GM10266 (cell line): ENCODE results near the gene SERPINA5.

Source experiments
- DNase-seq: peaks from one replicate; pipeline ENCODE4 v3.0.0; 2012; ENCODE audit errors: extremely low spot score
- TF ChIP-seq, protein P1 (sequence below): IDR thresholded peaks from 2 replicates; pipeline ENCODE4 v1.5.1; 2012; ENCODE audit warnings: mild to moderate bottlenecking, low read depth; ENCODE audit not compliant: control insufficient read depth, insufficient read depth; ENCODE audit errors: missing control alignments

SERPINA5 gene

DNA sequence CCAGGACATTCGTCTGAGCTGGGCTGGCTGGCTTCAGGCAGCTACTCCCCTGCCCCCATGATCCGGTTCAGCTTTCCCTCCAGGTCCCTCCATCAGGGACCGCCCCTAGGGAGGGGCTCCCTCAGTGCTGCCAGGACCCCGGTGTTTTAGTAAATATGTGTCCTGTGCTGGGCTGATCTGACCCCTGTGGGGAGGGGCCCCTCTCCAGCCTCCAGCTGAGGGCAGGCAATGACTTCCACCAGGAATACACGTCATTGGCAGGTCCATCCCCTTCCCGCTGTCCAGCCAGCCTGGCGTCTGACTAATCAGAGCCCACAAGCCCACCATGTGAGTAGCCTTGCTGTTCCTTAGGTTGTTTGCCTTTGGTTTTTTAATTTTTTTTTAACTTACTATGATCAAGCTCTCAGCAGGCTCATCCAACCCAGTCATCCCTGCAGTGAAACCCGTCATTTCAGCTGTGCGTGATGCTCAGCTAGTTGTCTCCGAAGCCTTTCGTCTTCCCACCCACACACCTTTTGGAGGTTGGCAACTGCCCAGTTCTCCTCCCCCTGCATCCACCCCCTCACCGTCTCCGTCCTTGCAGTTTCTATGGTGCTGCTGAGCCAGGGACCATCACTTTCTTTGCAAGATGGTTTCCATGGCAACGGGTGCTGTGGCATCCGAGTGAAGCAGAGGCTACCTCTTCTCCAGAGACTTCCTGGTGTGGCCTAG, 35.9 kb upstream of the SERPINA5 start:
- DNase-seq = no peak
- TF ChIP-seq, protein P1, sequence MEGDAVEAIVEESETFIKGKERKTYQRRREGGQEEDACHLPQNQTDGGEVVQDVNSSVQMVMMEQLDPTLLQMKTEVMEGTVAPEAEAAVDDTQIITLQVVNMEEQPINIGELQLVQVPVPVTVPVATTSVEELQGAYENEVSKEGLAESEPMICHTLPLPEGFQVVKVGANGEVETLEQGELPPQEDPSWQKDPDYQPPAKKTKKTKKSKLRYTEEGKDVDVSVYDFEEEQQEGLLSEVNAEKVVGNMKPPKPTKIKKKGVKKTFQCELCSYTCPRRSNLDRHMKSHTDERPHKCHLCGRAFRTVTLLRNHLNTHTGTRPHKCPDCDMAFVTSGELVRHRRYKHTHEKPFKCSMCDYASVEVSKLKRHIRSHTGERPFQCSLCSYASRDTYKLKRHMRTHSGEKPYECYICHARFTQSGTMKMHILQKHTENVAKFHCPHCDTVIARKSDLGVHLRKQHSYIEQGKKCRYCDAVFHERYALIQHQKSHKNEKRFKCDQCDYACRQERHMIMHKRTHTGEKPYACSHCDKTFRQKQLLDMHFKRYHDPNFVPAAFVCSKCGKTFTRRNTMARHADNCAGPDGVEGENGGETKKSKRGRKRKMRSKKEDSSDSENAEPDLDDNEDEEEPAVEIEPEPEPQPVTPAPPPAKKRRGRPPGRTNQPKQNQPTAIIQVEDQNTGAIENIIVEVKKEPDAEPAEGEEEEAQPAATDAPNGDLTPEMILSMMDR = no peak

DNA sequence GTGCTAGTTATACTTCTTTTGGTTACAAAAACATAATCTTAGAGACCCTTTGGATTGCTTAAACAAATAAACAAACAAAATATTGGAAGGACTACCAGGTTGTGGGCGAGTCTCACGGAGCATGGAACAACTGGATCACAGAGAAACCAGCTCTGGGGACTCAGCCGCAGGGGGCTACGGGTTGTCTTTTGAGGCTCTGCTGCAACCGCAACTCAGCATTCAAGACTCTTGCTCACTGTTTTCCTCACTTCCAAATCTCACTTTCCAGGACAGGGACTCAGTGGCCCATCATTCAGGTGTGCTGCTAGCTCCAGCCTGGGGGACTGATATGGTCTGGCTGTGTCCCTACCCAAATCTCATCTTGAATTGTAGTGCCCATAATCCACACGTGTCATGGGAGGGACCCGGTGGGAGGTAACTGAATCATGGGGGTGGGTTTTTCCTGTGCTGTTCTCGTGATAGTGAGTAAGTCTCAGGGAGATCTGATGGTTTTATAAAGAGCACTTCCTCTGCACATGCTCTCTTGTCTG, 34.0 kb upstream of the SERPINA5 start:
- TF ChIP-seq, protein P1 = no peak
- DNase-seq = no peak

DNA sequence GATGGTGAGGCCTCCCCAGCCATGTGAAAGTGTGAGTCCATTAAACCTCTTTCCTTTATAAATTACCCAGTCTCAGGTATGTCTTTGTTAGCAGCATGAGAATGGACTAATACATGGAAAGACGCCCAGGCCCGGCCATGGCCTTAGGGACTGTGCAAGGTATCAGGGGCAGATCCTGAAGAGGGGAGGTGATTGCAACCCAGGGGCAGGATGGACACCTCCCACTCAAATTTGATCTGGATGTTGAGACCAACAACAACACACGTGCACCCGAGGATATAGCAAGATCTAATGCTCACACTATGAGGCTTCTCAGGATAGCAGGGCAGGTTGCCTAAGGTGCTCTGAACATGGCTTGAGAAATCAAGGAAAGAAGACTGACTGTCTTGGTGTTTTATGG, 33.5 kb upstream of the SERPINA5 start:
- TF ChIP-seq, protein P1 = no peak
- no peak for DNase-seq

DNA sequence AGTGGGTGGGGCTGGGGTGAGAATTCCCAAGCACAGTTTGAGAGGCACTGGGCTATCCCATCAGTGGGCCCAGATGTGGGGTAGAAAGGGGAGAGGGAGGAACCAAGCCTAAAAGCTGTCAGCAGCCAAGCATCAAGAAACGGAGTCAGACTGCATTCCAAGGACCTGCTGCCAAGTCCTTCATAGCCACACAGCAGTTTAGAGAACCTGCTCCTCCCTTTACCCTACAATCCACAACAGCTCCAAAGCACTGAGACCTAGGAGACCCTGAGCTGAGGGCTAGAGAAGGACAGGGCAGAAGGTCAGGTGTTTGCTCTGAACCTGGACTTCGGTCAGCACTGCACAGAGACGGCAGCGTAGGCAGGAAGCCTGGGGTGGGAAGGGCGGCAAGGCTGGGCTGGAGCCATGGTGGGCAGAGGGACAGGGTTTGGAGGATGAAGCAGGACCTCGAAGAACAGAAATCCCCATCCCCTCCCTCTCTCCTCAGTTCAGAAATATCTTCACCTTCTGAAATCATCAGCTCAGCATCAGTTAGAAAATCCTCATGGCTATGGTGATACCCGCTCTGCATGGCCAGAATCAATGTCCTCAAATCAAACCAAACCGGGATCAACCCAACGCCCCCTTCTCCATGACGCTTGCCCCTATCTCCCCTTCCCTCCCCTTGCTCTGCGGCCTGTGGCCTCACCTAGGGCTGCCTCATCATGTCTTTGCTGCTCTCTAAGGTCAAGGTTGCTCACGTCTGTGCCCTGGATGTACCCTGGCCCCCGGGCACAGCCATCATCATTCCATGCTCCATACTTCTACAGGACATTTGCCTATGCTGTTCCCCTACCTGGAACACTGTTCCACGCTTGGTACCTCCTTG, 32.9 kb upstream of the SERPINA5 start:
- DNase-seq = no peak
- TF ChIP-seq, protein P1 = no peak

DNA sequence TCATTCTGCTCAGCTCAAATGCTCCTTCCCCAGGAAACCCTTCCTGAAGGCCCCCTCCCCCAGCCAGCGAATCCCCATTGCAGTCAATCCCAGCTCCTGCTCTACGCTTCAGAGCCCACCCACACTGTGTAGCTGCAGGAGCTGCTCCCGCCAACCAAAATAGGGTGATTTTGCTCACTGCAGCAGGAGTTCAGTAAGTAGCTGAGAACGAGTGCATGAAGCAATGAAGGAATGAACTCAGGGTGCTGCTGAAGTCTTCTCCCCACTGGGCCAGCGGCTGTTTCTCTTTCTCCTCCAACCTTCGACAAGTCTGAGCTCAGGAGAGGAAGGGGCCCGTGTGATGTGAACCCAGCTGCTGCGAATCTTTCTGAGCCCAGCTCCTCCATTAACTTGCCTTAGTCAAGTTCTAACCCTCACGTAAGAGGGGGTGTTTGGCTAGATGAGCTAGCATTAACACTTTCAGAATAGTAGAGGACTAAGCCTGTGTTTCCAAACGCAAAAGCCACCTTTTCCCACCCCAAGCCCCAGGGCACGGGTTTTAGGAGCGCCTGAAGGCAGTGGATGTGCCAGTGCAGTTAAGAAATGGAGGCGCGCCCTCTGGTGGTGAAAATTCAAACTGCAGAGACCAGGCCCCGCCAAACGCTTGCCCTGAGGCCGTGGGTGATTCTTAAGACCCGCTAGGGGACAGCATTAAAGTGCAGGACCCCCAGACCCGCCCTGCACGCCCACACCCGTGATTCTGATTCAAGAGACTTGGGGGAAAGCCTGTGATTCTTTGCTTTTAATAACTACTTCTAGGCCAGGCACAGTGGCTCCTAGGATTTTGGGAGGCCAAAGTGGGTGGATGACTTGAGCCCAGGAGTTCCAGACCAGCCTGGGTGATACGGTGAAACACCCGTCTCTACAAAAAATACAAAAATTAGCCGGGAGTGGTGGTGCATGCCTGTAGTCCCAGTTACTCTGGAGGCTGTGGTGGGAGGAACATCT, 31.9 kb upstream of the SERPINA5 start:
- DNase-seq = peak; percentile 51

DNA sequence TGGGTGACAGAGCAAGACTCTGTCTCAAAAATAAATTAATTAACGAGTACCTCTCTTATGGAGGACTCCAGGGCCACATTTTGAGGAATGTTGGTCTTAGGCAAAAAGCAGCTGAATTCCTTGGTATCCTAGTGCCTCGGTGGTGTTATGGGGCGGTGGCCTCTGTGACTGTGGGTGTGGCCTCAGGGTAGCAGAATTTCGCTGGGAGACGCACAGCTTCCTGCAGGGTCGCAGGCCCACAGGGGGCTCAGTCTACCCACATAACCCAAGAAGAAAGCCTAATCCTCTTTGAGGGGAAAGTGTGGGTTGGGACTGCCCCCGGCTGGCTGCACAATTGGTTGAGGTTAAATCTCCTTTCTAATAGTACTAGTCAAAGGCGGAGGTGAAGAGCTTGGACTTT, 31.2 kb upstream of the SERPINA5 start:
- TF ChIP-seq, protein P1 = no peak
- DNase-seq = no peak

More for the DNA sequence above, 31.9 kb upstream of the SERPINA5 start:
- TF ChIP-seq, protein P1 = peak; percentile 95
